Stimulated activated CD8-positive, alpha-beta memory T cell treated with anti-CD3 and anti-CD28 coated beads, Interleukin-4, amount 100 ng/mL, for 1 hour (primary cell): ENCODE results near the gene FBXL15.

Experiments
- DNase-seq, 2 donors: peaks; one replicate each; pipeline ENCODE4 v3.0.0-alpha.2; 2020; ENCODE audit warnings: low read depth in 2 of 2, low spot score in 1 of 2

Gene FBXL15

GRCh38 chr10:102409604-102410428 is 10.8 kb upstream of the FBXL15 start:
- DNase-seq: no peak

- DNase-seq: no peak
Measured at GRCh38 chr10:102410429-102411073, 10.1 kb upstream of the FBXL15 start.

GRCh38 chr10:102411341-102412255 is 9.0 kb upstream of the FBXL15 start:
- no peak for DNase-seq

- no peak for DNase-seq
Measured at GRCh38 chr10:102412293-102412692, 8.3 kb upstream of the FBXL15 start.

DNA sequence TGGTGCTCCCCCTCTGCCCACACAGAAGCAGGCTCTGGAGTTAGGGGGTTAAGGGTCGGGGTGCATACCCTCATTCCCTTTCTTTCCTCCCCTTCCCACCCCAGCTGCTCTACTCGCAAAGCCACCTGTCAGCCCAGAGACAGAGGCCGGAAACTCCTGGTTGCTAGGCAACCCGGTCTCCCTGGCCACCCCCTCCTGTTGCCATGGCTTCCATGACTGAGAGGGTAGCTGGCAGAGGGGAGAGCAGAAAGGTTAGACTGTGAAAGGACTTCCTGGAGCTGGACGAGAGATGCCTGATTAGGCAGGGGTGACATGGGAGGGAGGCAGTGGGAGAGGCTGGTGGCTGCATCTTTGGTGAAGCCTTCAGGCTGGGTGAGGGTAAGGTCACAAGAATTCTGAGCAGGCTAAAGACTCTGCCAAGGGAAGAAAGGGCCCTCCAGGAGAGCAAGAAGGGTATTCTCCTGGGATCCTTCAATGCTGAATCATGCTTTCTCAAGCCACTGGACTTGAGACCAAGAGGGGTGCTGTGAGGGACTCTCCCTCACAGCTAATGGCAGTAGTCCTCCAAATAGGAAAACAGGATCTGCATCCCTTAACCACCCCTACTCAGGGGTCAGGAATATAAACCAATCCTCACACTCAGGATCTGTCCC is 7.5 kb upstream of the FBXL15 start:
- no peak for DNase-seq

- DNase-seq: no peak
Measured at GRCh38 chr10:102413806-102414561, 6.7 kb upstream of the FBXL15 start.

GRCh38 chr10:102414749-102415148 is 5.9 kb upstream of the FBXL15 start:
- no peak for DNase-seq

DNA sequence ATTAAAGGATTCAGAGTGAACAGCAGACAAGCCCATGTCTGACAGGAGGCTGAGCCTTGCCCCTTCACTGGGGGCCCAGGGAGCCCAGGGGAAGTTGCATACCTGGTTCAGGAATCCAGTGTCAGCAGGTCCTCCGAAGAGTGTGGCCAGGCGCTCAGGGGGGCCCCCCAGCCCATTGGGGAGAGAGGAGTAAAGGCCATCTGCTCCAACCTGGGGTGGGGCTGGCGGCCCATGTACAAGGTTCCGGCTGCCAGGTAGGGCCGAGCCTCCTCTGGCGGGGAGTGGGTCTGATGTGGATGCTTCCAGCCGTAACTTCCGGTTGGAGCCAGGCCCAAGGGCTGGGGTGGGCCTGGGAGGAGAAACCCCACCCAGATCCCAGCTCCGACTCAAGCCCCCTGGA is 4.4 kb upstream of the FBXL15 start:
- DNase-seq: no peak

DNA sequence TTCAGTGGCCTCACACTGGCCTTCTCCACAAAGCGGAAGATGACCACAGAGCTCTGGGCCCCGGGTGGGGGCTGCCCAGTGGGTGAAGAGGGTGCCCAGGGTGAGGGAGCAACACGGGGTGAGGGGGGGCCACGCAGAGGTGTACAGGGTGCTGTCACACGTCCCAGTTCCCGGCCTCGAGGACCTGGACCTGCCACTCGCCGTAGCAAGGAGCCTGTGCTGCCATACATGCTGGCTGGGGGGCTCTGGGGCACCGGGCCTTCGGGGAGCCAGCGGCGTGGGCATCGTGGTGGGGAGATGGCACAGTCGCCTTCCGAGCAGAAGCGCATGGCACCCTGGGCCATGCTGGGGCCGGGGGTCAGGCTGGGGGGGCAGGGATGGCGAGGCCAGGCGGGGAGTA is 3.9 kb upstream of the FBXL15 start:
- DNase-seq: no peak

DNA sequence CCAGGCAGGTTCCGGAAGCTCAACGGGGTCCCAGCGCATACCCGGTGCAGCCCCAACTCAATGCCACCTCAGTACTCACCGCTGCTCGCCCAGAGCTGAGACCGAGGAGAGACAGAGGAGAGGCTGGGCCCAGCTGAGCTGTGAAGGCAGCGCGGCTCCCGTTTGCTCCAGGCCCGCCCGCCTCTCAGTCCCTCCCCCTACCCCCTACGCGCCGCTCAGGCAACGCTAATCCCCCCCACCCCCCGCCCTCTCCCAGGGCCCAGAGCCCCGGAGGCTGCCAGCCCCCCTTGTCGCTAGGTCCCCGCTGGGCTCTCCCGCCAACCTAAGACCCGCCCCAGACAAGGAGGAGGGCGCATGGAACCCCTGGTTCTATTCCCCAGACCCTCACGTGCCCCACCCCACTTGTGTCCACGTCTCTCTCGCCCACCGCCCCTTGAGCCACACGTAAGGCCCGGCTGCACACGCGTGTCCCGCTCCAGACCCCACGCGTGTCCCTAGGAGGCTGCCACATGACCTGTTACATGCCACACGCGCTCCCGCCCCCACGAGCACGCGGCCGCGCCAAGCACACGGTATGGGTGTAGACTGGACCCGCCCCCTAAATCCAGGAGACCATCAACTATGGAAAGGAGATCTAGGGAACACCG is 1.9 kb upstream of the FBXL15 start, which contains the start of gene PSD:
PSD (minus strand) TSS at position 164 of the 647 bp plus-strand sequence. CDS start 1,747 bp downstream, outside the sequence.
- no peak for DNase-seq

DNA sequence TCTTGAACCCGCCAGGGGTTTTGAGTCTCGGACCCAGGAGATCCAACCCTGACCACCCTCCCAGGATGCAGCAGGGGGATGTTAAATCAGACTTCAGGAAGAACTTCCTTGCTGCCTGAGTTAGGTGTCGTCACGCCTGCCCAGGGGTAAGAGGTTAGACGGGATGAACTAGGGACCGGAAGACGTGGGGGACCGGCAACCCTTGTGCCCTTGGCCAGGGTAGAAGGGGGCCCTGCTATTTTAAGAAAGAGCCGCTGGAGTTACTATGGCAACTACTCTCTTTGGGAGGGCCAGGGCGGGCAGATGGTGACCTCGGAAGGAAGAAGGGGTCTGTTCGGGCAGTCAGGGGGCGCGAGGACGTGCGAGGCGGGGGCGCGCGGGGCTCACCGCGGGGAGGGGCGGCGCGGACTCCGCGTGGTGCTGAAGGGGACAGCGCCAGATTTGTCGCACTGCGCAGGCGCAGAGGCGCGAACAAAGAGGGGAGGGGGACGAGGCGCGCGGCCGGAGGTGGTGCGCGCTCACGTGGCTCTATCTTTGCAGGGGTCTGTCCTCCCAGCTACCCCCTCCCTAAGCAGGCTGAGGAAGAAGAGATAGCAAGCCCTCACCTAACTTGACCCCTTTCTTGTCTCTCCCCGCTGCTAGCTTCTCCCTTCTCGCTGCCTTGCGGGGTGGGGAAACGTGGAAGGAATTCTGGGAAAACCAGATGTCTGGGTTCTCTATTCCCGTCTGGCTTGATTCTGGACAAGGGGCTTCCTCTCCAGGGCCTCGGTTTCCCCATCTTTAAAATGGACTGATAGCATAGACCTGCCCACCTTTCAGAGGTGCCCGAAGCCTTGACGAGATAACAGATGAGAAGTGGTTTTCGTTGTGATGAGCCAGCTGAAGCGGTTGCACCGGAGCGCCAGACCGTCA is 1.1 kb upstream of the FBXL15 start:
- peak in 1 of 2 donors; percentile 50 for DNase-seq

DNA sequence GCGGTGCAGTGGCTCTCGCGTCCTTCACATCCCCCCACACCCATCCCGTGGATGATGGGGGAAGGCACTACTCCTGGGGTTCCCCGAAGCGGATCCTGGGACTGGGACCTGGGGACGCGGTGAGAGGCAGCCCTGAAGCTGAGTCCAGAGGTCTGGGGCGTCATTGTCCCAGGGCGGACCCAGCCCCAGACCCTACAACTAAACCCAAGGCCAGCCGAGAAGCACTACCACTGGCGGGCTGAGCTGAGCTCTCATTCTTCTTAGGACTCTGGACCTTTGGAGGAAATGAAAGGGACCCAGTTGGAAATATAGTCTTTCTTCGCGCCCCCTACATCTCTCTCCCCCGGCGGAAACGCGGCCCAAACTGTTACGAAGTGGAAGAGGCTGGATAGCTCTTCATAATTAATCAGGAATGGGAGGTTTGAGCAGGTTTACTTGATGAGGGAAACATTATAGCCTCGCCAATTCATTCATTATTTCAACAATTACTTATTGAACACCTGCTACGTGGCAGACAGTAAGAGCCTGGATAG is 389 bp upstream of the FBXL15 start:
- DNase-seq: no peak

GRCh38 chr10:102421507-102421756 is 796 bp downstream of the FBXL15 start:
- DNase-seq: no peak

GRCh38 chr10:102421757-102422512 is 1.3 kb downstream of the FBXL15 start:
- no peak for DNase-seq

DNA sequence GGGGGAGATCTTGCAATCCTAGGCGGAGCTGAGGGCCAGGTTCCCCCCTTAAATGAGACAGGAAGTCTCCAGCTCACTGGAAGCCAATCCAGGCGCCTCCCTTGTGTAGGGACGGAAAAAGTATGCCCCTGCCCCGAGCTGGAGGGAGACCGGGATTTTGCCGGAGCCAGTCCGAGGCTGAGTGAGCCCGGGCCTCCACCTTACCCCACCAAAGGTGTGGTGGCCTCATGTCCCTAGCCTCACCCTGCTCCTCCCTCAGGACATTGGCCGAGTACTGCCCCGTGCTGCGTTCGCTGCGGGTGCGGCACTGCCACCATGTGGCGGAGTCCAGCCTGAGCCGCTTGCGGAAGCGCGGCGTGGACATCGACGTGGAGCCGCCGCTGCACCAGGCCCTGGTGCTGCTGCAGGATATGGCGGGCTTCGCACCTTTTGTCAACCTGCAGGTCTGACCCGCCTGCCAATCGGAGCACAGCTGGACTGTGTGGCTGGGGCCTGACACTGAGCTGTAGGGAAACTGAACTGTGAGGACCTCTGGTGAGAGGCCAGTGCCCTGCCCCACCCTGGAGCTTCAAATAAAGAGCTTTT is 2.0 kb downstream of the FBXL15 start:
- DNase-seq: no peak

DNA sequence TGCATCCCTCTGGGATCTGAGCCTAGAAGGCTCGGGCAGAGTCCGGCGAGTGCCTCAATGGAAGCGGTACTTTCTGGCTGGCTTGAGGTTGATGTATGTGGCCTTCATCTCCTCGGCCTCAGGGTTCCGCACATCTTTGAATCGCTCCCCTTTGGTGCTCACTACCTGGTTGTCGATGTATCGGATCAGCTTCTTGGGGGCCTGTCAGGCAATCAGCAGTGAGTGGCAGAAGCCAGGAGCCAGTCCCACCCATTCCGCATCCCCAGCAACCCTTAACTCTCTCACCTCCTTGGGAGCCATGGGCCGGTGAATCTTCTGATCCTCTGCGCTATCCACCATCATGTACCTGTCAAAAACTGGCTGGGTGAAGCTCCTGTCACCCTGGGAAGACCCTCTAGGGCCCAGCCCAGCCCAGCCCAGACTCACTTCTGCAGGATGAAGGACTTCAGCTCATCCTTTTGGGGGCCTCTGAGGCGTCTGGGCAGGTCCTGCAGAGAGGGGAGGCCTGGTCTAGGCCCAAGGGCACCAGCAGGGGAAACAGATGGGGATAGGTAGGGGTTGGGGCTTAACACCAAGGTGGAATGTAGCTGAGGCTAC is 2.8 kb downstream of the FBXL15 start:
- DNase-seq: no peak

DNA sequence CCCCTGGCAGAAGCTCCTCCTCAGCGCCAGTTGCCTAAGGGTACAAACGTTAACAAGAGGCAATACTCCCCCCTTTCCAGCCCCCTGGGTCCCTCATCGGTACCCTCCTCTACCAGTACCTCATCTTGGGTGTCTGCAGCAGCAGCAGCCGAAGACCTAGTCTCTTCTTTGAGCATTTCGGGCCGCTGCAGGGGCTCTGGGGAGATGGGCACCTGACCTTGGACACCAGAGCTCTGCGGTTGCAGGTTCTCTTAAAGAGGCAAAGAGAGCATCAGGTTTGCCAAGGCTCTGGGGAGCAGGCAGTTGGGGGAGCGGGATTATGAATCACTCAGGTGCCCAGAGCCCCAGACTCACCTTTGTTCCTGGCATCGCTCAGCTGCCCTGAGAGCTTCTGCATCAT is 3.5 kb downstream of the FBXL15 start:
- no peak for DNase-seq
